H9 (cell line): Measurements from ENCODE around the gene SAMHD1. TPM values are rescaled to one million over a fixed set of nuclear protein-coding genes. Genes with fewer than 3 reads are reported as not detected.

Source experiments
- DNase-seq: peaks from one replicate; pipeline ENCODE4 v3.0.0-alpha.2; 2017
- H2AFZ ChIP-seq: one replicate; pipeline ENCODE4 v1.6.1; 2013; ENCODE audit warnings: mild to moderate bottlenecking, low read length, control low read depth, moderate library complexity
- H2AK5ac ChIP-seq: 2 replicates; pipeline ENCODE4 v1.6.1; 2013; ENCODE audit warnings: low read length, control low read depth, mixed read lengths; ENCODE audit not compliant: insufficient read length
- H2BK120ac ChIP-seq: one replicate; pipeline ENCODE4 v1.6.1; 2013; ENCODE audit warnings: low read depth, mild to moderate bottlenecking, low read length, control low read depth, inconsistent platforms; ENCODE audit not compliant: poor library complexity, severe bottlenecking
- H2BK12ac ChIP-seq: 2 replicates; pipeline ENCODE4 v1.6.1; 2013; ENCODE audit warnings: low read length, control low read depth, mixed read lengths, low read depth; ENCODE audit not compliant: insufficient read length
- H2BK15ac ChIP-seq: 2 replicates; pipeline ENCODE4 v1.6.1; 2013; ENCODE audit warnings: low read depth, low read length, control low read depth
- H2BK20ac ChIP-seq: one replicate; pipeline ENCODE4 v1.6.1; 2013; ENCODE audit warnings: low read depth, mild to moderate bottlenecking, low read length, control low read depth, inconsistent platforms; ENCODE audit not compliant: poor library complexity, severe bottlenecking
- H2BK5ac ChIP-seq: 2 replicates; pipeline ENCODE4 v1.6.1; 2013; ENCODE audit warnings: low read length, control low read depth, mixed read lengths; ENCODE audit not compliant: insufficient read length
- H3K14ac ChIP-seq: 2 replicates; pipeline ENCODE4 v1.6.1; 2013; ENCODE audit warnings: low read length, control low read depth; ENCODE audit not compliant: insufficient read depth
- H3K18ac ChIP-seq: 2 replicates; pipeline ENCODE4 v1.6.1; 2013; ENCODE audit warnings: low read depth, mild to moderate bottlenecking, mixed read lengths, low read length, control low read depth; ENCODE audit not compliant: insufficient read length
- H3K23ac ChIP-seq: 2 replicates; pipeline ENCODE4 v1.6.1; 2013; ENCODE audit warnings: low read length, control low read depth, mixed read lengths, low read depth; ENCODE audit not compliant: insufficient read length
- H3K23me2 ChIP-seq: 2 replicates; pipeline ENCODE4 v1.6.1; 2013; ENCODE audit warnings: low read depth, mild to moderate bottlenecking, mixed read lengths, low read length, control low read depth; ENCODE audit not compliant: insufficient read length, poor library complexity, severe bottlenecking
- H3K27ac ChIP-seq: 2 replicates; pipeline ENCODE4 v1.5.1; 2013; ENCODE audit warnings: low read length, control low read depth, mixed read lengths, low read depth; ENCODE audit not compliant: insufficient read length
- H3K27me3 ChIP-seq: 2 replicates; pipeline ENCODE4 v1.6.1; 2013; ENCODE audit warnings: low read length, control low read depth, inconsistent platforms; ENCODE audit not compliant: insufficient read depth
- H3K4ac ChIP-seq: 2 replicates; pipeline ENCODE4 v1.6.1; 2013; ENCODE audit warnings: low read depth, mild to moderate bottlenecking, control low read depth, inconsistent platforms, low read length, moderate library complexity
- H3K4me1 ChIP-seq: 2 replicates; pipeline ENCODE4 v1.6.1; 2013; ENCODE audit warnings: low read length, control low read depth, inconsistent platforms; ENCODE audit not compliant: insufficient read depth
- H3K4me2 ChIP-seq: 2 replicates; pipeline ENCODE4 v1.6.1; 2013; ENCODE audit warnings: low read length, control low read depth, mixed read lengths; ENCODE audit not compliant: insufficient read length, insufficient read depth
- H3K56ac ChIP-seq: 2 replicates; pipeline ENCODE4 v1.6.1; 2013; ENCODE audit warnings: low read depth, mild to moderate bottlenecking, mixed read lengths, low read length, control low read depth; ENCODE audit not compliant: insufficient read length
- H3K79me1 ChIP-seq: 2 replicates; pipeline ENCODE4 v1.6.1; 2013; ENCODE audit warnings: low read depth, mild to moderate bottlenecking, moderate library complexity, low read length, control low read depth, inconsistent platforms; ENCODE audit not compliant: insufficient read depth, poor library complexity, severe bottlenecking
- H3K79me2 ChIP-seq: 2 replicates; pipeline ENCODE4 v1.6.1; 2013; ENCODE audit warnings: low read length, control low read depth, inconsistent platforms; ENCODE audit not compliant: insufficient read depth
- H3K9ac ChIP-seq: 2 replicates; pipeline ENCODE4 v1.6.1; 2013; ENCODE audit warnings: low read length, control low read depth, mixed read lengths; ENCODE audit not compliant: insufficient read length; ENCODE audit errors: extremely low read depth
- H3K9me3 ChIP-seq: one replicate; pipeline ENCODE4 v1.6.1; 2013; ENCODE audit warnings: low read depth, low read length, inconsistent platforms; ENCODE audit not compliant: control insufficient read depth
- H3T11ph ChIP-seq: one replicate; pipeline ENCODE4 v1.6.1; 2013; ENCODE audit warnings: mild to moderate bottlenecking, low read length, control low read depth, inconsistent platforms
- H4K20me1 ChIP-seq: one replicate; pipeline ENCODE4 v1.6.1; 2013; ENCODE audit not compliant: control insufficient read depth, insufficient read length, insufficient read depth
- H4K5ac ChIP-seq: 2 replicates; pipeline ENCODE4 v1.6.1; 2013; ENCODE audit warnings: low read depth, mild to moderate bottlenecking, mixed read lengths, low read length, control low read depth; ENCODE audit not compliant: insufficient read length
- H4K8ac ChIP-seq: replicated peaks from 2 replicates; pipeline ENCODE4 v1.6.1; 2013; ENCODE audit warnings: low read length, control low read depth, mixed read lengths, low read depth; ENCODE audit not compliant: insufficient read length
- H4K91ac ChIP-seq: 2 replicates; pipeline ENCODE4 v1.6.1; 2013; ENCODE audit warnings: low read depth, mild to moderate bottlenecking, moderate library complexity, mixed read lengths, low read length, control low read depth; ENCODE audit not compliant: insufficient read length
- H3K27ac Mint-ChIP-seq, 3 experiments: 2 replicates in 2 of 3; 3 replicates in 1 of 3; pipeline ENCODE4 v1.8.0; 2020 to 2021; ENCODE audit warnings: mixed read lengths in 3 of 3, mild to moderate bottlenecking in 1 of 3, moderate library complexity in 1 of 3
- H3K27me3 Mint-ChIP-seq: 2 replicates; pipeline ENCODE4 v1.8.0; 2021; ENCODE audit warnings: low read depth, mild to moderate bottlenecking, moderate library complexity, mixed read lengths
- H3K36me3 Mint-ChIP-seq, 3 experiments: 2 replicates in 2 of 3; 3 replicates in 1 of 3; pipeline ENCODE4 v1.8.0; 2020 to 2021; ENCODE audit warnings: low read depth in 3 of 3, mixed read lengths in 3 of 3; ENCODE audit not compliant: insufficient read depth in 1 of 3
- H3K4me1 Mint-ChIP-seq, 2 experiments: 2 replicates each; pipeline ENCODE4 v1.8.0; 2020; ENCODE audit warnings: mixed read lengths in 2 of 2
- H3K4me3 Mint-ChIP-seq, 2 experiments: 2 replicates in 1 of 2; 3 replicates in 1 of 2; pipeline ENCODE4 v1.8.0; 2020 to 2021; ENCODE audit warnings: mild to moderate bottlenecking in 2 of 2, mixed read lengths in 2 of 2, moderate library complexity in 1 of 2
- H3K9me3 Mint-ChIP-seq, 2 experiments: 2 replicates in 1 of 2; 3 replicates in 1 of 2; pipeline ENCODE4 v1.8.0; 2020; ENCODE audit warnings: mild to moderate bottlenecking in 2 of 2, mixed read lengths in 2 of 2, moderate library complexity in 1 of 2
- CTCF ChIP-seq: fragments of 200-600 bp; sonication (generic); conservative IDR thresholded peaks from 3 replicates; pipeline ENCODE4 v1.8.0; 2021; ENCODE audit warnings: antibody characterized with exemption, mild to moderate bottlenecking
- WGBS: extraction: QIAGEN DNeasy Blood & Tissue Kit; methylation state at CpG from one replicate; pipeline ENCODE4 v1.1.7; 2013; ENCODE audit warnings: missing lambda C conversion rate, low lambda C conversion rate, mixed read lengths; ENCODE audit not compliant: insufficient read length; ENCODE audit errors: extremely low coverage; 5-methylcytosine and 5-hydroxymethylcytosine counted together
- total RNA-seq: library from RNA; stranded (reverse); gene quantifications from 2 replicates; pipeline ENCODE4 v1.2.1, GENCODE V29; 2021

SAMHD1 gene
- total RNA-seq, 1 experiment from 2014 or later = 53.1 TPM

GRCh38 chr20:36856195-36856594 is 95.3 kb downstream of the SAMHD1 start:
- no peak overlapping the region; the same call in 1 of the 2 replicates for H3K14ac ChIP-seq
- no peak overlapping the region for H2BK20ac ChIP-seq
- H3K27me3 ChIP-seq = no peaks in the 10 kb centered on the region
- Mint-ChIP-seq H3K4me1 (peaks cover 42 to 46% of the 10 kb centered on the region in 2 experiments), H3K9me3 (peaks cover 4% of the 10 kb centered on the region in 2 experiments; a peak in 4 of 5 replicates), H3K36me3 (peaks cover 5 to 16% (median 12%) of the 10 kb centered on the region in 3 experiments), H3K4me3 (no peak overlapping the region; a peak in 1 of 5 replicates), H3K27ac (peak overlapping the region in 1 of 3 experiments; percentile 94; a peak in 2 of 7 replicates), H3K27me3 (no peaks in the 10 kb centered on the region; the same call in 1 of the 2 replicates)
- no peak overlapping the region for H3K23ac ChIP-seq
- H3K4me2 ChIP-seq = no peak overlapping the region
- no CpG with 5 or more reads among the region's 3 CpGs for WGBS
- no peak overlapping the region for H2AFZ ChIP-seq
- no peaks in the 10 kb centered on the region for H3K79me2 ChIP-seq
- H3K9me3 ChIP-seq = no peaks in the 10 kb centered on the region
- no peak overlapping the region for H3K9ac ChIP-seq
- no peak overlapping the region for H2BK5ac ChIP-seq
- no peak overlapping the region for H3K4ac ChIP-seq
- no peak for DNase-seq
- H3K23me2 ChIP-seq = no peaks in the 10 kb centered on the region
- no peak overlapping the region for H3T11ph ChIP-seq
- H3K18ac ChIP-seq = no peak overlapping the region
- H3K4me1 ChIP-seq = no peaks in the 10 kb centered on the region
- H4K8ac ChIP-seq = no peak overlapping the region
- no peaks in the 10 kb centered on the region for H3K79me1 ChIP-seq
- H2BK12ac ChIP-seq = no peak overlapping the region
- no peaks in the 10 kb centered on the region for H4K20me1 ChIP-seq
- H3K27ac ChIP-seq = no peak overlapping the region
- no peak overlapping the region for H4K5ac ChIP-seq
- TF ChIP-seq CTCF = no peak
- no peak overlapping the region for H3K56ac ChIP-seq
- H2AK5ac ChIP-seq = no peak overlapping the region
- H2BK120ac ChIP-seq = no peak overlapping the region
- no peak overlapping the region for H2BK15ac ChIP-seq
- H4K91ac ChIP-seq = no peak overlapping the region
